Panc1 (cell line): ENCODE data around the gene DAB2IP. TPM values are rescaled to one million over a fixed set of nuclear protein-coding genes. Genes with fewer than 3 reads are reported as not detected.

ENCODE experiments used
- ATAC-seq: fragments of 200-7000 bp; cut with Tn5 transposase; 2 replicates; pipeline ENCODE4 v1.9.1; 2020; ENCODE audit warnings: mild to moderate bottlenecking, moderate library complexity
- BruUV-seq: library from RNA; stranded (reverse); fragments of 400-500 nt; replicated peaks from 2 replicates; lab custom pipeline; 2021; lab: Mats Ljungman, UMichigan
- CTCF ChIA-PET: fragments of 300-600 bp; sonication (Branson Sonifier 250); formaldehyde crosslinking; loops from one replicate; lab custom pipeline; 2022; ENCODE audit warnings: antibody characterized with exemption; lab: Charles Lee
- POLR2A ChIA-PET: fragments of 300-600 bp; sonication (Branson Sonifier 250); formaldehyde crosslinking; loops from one replicate; lab custom pipeline; 2022; ENCODE audit warnings: antibody characterized with exemption; lab: Charles Lee
- DNase-seq: peaks from one replicate; pipeline ENCODE4 v3.0.0-alpha.2; 2010; ENCODE audit warnings: low read depth, low spot score
- H3K27ac ChIP-seq: 2 replicates; pipeline ENCODE4 v1.5.1; 2011; ENCODE audit warnings: mild to moderate bottlenecking, low read length, inconsistent platforms
- H3K27me3 ChIP-seq: fragments of 200-500 bp; sonication (Bioruptor generic); 2 replicates; pipeline ENCODE4 v1.6.0; 2014; ENCODE audit warnings: low read length, inconsistent platforms; ENCODE audit not compliant: control insufficient read depth, insufficient read depth
- H3K36me3 ChIP-seq: fragments of 200-500 bp; sonication (Bioruptor generic); 2 replicates; pipeline ENCODE4 v1.5.1; 2014; ENCODE audit warnings: inconsistent platforms, mild to moderate bottlenecking, low read length, moderate library complexity; ENCODE audit not compliant: control insufficient read depth, insufficient read depth
- H3K4me1 ChIP-seq: 2 replicates; pipeline ENCODE4 v1.5.1; 2011; ENCODE audit warnings: inconsistent platforms, mild to moderate bottlenecking, low read length, moderate library complexity; ENCODE audit not compliant: control insufficient read depth, insufficient read depth
- H3K4me3 ChIP-seq, 2 experiments: 2 replicates each; pipeline ENCODE4 v1.5.1; 2011 to 2012; ENCODE audit warnings: low read depth in 2 of 2, low read length in 2 of 2, mild to moderate bottlenecking in 2 of 2, inconsistent platforms in 1 of 2, moderate library complexity in 1 of 2
- H3K9me3 ChIP-seq: fragments of 200-500 bp; sonication (Bioruptor generic); 2 replicates; pipeline ENCODE4 v1.5.1; 2014; ENCODE audit warnings: low read depth, mild to moderate bottlenecking, inconsistent platforms, low read length, moderate library complexity; ENCODE audit not compliant: control insufficient read depth, insufficient read depth
- CTCF ChIP-seq: fragments of 450-650 bp; IDR thresholded peaks from 2 replicates; pipeline ENCODE4 v1.5.1; 2017; ENCODE audit warnings: mild to moderate bottlenecking
- POLR2AphosphoS5 ChIP-seq: IDR thresholded peaks from 2 replicates; pipeline ENCODE4 v1.6.1; 2012; ENCODE audit warnings: mild to moderate bottlenecking, low read depth, low read length, moderate library complexity
- REST ChIP-seq, 2 experiments: IDR thresholded peaks; 2 replicates each; pipeline ENCODE4 v1.6.1; 2011 to 2012; ENCODE audit warnings: low read depth in 2 of 2, control low read depth in 1 of 2, low read length in 1 of 2, mild to moderate bottlenecking in 1 of 2, moderate library complexity in 1 of 2; ENCODE audit not compliant: insufficient read depth in 1 of 2
- SIN3A ChIP-seq: IDR thresholded peaks from 2 replicates; pipeline ENCODE4 v1.6.1; 2012; ENCODE audit warnings: low read depth, mild to moderate bottlenecking, low read length, moderate library complexity, borderline replicate concordance; ENCODE audit not compliant: insufficient read depth
- TCF7L2 ChIP-seq: IDR thresholded peaks from 2 replicates; pipeline ENCODE4 v1.6.1; 2011; ENCODE audit warnings: mild to moderate bottlenecking, low read depth, low read length, inconsistent platforms
- in situ Hi-C: cut with HindIII; loops from 2 replicates; pipeline ENCODE4 v1.10.0; 2016; ENCODE audit warnings: low sequenced_read_pairs, low pct_unique_long_range_greater_than_20kb
- intact Hi-C: fragments of 100-400 bp; cut with micrococcal nuclease; formaldehyde crosslinking; loops from one replicate; pipeline ENCODE4 v1.10.0; 2022; ENCODE audit not compliant: unreplicated experiment
- total RNA-seq: library from RNA; stranded (reverse); gene quantifications from one replicate; pipeline ENCODE4 v1.2.1, GENCODE V29; 2021; ENCODE audit not compliant: unreplicated experiment

DAB2IP gene
- total RNA-seq, 1 experiment from 2014 or later: 18.4 TPM

- no peaks in the 10 kb centered on the region for H3K27me3 ChIP-seq
- ChIA-PET CTCF (no interaction called here), POLR2A (no interaction called here)
- no peaks in the 10 kb centered on the region for H3K4me1 ChIP-seq
- ATAC-seq (no peak), DNase-seq (no peak)
- TF ChIP-seq CTCF: no peak
- no peak for TF ChIP-seq TCF7L2
- TF ChIP-seq POLR2AphosphoS5: no peak
- no peak for TF ChIP-seq REST (IDR thresholded peaks at IDR 0.05; ENCODE audit: insufficient read depth in 1 of 2, low read depth in 2 of 2, low read length in 1 of 2)
- no peak for TF ChIP-seq SIN3A
- intact Hi-C loops: no loop called here
- no peak overlapping the region for H3K27ac ChIP-seq
- no TSS peak for BruUV-seq
- no peak overlapping the region for H3K4me3 ChIP-seq
- H3K9me3 ChIP-seq: no peaks in the 10 kb centered on the region
- no peaks in the 10 kb centered on the region for H3K36me3 ChIP-seq
- in situ Hi-C loops: no loop called here
Observed at GRCh38 chr9:121824651-121825030, 173.2 kb downstream of the DAB2IP start.

GRCh38 chr9:121825031-121825691 lies 173.7 kb downstream of the DAB2IP start:
- ATAC-seq (no peak), DNase-seq (no peak)
- no TSS peak for BruUV-seq
- no peak overlapping the region for H3K27ac ChIP-seq
- POLR2A ChIA-PET: no interaction called here
- H3K4me3 ChIP-seq: no peak overlapping the region
- no peaks in the 10 kb centered on the region for H3K4me1 ChIP-seq
- no peaks in the 10 kb centered on the region for H3K27me3 ChIP-seq
- CTCF ChIA-PET: no interaction called here
- in situ Hi-C loops (no loop called here), intact Hi-C loops (no loop called here)
- no peaks in the 10 kb centered on the region for H3K36me3 ChIP-seq
- TF ChIP-seq POLR2AphosphoS5: no peak
- TF ChIP-seq CTCF: no peak
- TF ChIP-seq TCF7L2: no peak
- no peak for TF ChIP-seq REST (IDR thresholded peaks at IDR 0.05; ENCODE audit: insufficient read depth in 1 of 2, low read depth in 2 of 2, low read length in 1 of 2)
- TF ChIP-seq SIN3A: no peak
- H3K9me3 ChIP-seq: no peaks in the 10 kb centered on the region
